C1 segment of cervical spinal cord (tissue), 14 donors: Measurements from ENCODE around the gene RAPSN.

ENCODE experiments used
- DNase-seq, 14 donors: peaks; one replicate each; lab custom pipeline; 2025; lab: John Stamatoyannopoulos, UW

Gene RAPSN

GRCh38 chr11:47391077-47391583 is 57.8 kb downstream of the RAPSN start:
- DNase-seq = peak in 2 of 14 donors; percentile 24

GRCh38 chr11:47390422-47390760 is 58.5 kb downstream of the RAPSN start:
- no peak for DNase-seq

- no peak for DNase-seq
Measured at GRCh38 chr11:47389577-47390421, 59.1 kb downstream of the RAPSN start.

- DNase-seq = no peak
Measured at GRCh38 chr11:47388697-47389576, 60.0 kb downstream of the RAPSN start.

GRCh38 chr11:47387944-47388696 is 60.8 kb downstream of the RAPSN start:
- no peak for DNase-seq
